A549 (cell line): ENCODE measurements around the gene XCR1.

Experiments used
- CTCF ChIP-seq: fragments of >200 bp; sonication (Bioruptor Twin); formaldehyde crosslinking; IDR thresholded peaks from 3 replicates; pipeline ENCODE4 v1.5.1; 2016
- EP300 ChIP-seq, 2 experiments: fragments of >200 bp; sonication (Bioruptor Twin); formaldehyde crosslinking; IDR thresholded peaks; 2 replicates in 1 of 2; 3 replicates in 1 of 2; pipeline ENCODE4 v1.6.1; 2016 to 2017
- MAZ ChIP-seq: fragments of 150-350 bp; IDR thresholded peaks from 2 replicates; pipeline ENCODE4 v1.6.1; 2014; ENCODE audit warnings: antibody characterized with exemption, low read depth, low read length, borderline replicate concordance
- POLR2A ChIP-seq: IDR thresholded peaks from 2 replicates; pipeline ENCODE4 v1.6.1; 2012; ENCODE audit warnings: mild to moderate bottlenecking, low read length
- RAD21 ChIP-seq, 2 experiments: fragments of >200 bp in 1 of 2; sonication (Bioruptor Twin) in 1 of 2; formaldehyde crosslinking in 1 of 2; IDR thresholded peaks in 1 of 2; conservative IDR thresholded peaks in 1 of 2; 2 replicates in 1 of 2; 3 replicates in 1 of 2; pipeline ENCODE4 v1.6.1; 2012 to 2018; ENCODE audit warnings: inconsistent platforms in 1 of 2
- REST ChIP-seq: fragments of 200-600 bp; sonication (generic); IDR thresholded peaks from 2 replicates; pipeline ENCODE4 v1.6.1; 2016; ENCODE audit warnings: antibody characterized with exemption, mild to moderate bottlenecking, moderate library complexity

GRCh38 chr3:46027736-46028397, 584 bp upstream of the XCR1 start:
- TF ChIP-seq POLR2A = no peak
- TF ChIP-seq REST = no peak
- no peak for TF ChIP-seq RAD21 (conservative IDR thresholded peaks at IDR 0.05 in 1 of 2, IDR thresholded peaks at IDR 0.05 in 1 of 2)
- no peak for TF ChIP-seq CTCF
- no peak for TF ChIP-seq MAZ
- TF ChIP-seq EP300 (IDR thresholded peaks at IDR 0.05) = no peak
